GM04503 (cell line): Measurements from ENCODE around the gene THAP8.
"Not testable (repeated sequence)": the region's sequence is repeated elsewhere in the genome, so short reads cannot be mapped to it uniquely, and the experiment has no call there.

Experiments
- DNase-seq: peaks from one replicate; pipeline ENCODE4 v3.0.0-alpha.2; 2012; ENCODE audit warnings: low read depth

The THAP8 gene

DNA sequence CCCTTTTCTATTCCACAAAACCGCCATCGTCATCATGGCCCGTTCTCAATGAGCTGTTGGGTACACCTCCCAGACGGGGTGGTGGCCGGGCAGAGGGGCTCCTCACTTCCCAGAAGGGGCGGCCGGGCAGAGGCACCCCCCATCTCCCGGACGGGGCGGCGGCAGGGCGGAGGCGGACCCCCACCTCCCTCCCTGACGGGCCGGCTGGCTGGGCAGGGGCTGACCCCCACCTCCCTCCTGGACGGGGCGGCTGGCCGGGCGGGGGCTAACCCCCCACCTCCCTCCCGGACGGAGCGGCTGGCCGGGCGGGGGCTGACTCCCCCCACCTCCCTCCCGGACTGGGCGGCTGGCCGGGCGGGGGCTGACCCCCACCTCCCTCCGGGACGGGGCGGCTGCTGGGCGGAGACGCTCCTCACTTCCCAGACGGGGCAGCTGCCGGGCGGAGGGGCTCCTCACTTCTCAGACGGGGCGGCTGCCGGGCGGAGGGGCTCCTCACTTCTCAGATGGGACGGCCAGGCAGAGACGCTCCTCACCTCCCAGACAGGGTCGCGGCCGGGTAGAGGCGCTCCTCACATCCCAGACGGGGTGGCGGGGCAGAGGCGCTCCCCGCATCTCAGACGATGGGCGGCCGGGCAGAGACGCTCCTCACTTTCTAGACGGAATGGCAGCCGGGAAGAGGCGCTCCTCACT is 14.9 kb upstream of the THAP8 start:
- DNase-seq = not testable (repeated sequence)

DNA sequence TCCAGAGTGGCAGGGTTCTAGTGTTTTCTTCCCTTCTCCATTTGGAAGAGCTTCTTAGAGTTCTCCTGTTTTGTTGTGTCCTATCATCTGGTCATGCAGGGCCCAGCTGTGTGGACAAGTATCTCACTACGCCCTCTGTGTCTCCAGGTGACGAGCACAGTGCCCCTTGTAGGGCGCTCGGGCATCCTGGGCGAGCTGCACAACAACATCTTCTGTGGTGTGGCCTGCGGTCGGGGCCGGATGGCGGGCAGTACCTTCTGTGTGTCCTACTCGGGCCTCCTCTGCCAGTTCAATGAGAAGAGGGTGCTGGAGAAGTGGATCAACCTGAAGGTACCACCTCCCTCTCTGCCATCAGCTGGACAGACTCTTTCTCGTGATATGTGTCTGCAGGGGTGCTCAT is 13.6 kb upstream of the THAP8 start:
- DNase-seq = no peak

DNA sequence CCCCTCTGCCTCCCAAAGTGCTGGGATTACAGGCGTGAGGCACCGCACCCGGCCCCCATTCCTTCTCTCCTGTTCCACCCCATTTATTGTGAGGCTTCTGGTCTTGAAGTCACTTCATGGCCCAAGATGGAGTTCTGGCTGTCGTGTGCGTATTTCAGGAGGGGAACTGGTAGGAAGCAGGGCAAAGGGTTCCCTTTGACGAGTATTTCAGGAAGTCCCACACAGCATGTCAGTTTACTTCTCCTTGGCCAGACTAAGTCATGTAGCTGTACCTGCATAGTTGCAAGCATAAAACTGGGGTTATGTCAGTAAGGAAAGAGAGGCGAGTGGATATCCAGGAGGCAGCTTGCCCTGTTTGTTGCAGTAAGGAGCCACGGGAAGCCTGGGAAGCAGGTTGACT is 10.7 kb upstream of the THAP8 start:
- DNase-seq = no peak

- DNase-seq = no peak
Measured at GRCh38 chr19:36061367-36061766, 7.3 kb upstream of the THAP8 start.

DNA sequence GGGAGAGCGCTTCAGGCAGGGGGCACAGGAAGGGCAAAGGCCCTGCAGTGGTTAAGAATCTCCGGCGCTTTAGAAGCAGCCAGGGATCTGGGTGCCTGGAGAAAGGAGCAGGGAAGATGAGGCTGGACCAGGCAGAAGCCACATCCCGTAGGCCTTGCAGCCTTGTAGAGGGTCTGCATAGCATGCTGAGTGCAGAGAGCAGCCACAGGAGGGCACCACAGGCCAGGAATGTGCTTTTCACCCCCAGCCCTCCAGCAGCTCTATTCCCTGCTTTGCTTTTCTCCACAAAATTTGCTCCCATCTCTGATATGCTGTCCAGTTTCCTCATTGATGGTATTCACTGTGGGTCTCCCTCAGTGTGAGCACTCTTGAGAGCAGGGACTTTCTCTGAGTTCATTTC is 6.3 kb upstream of the THAP8 start:
- DNase-seq = no peak

GRCh38 chr19:36059180-36059910 is 5.3 kb upstream of the THAP8 start:
- no peak for DNase-seq

GRCh38 chr19:36058481-36059179 is 4.5 kb upstream of the THAP8 start:
- no peak for DNase-seq

- no peak for DNase-seq
Measured at GRCh38 chr19:36054733-36055686, 925 bp upstream of the THAP8 start, which contains the start of gene WDR62. TSS of gene WDR62 (plus strand) at chr19:36054897. CDS start at chr19:36054972, 75 bp downstream.

DNA sequence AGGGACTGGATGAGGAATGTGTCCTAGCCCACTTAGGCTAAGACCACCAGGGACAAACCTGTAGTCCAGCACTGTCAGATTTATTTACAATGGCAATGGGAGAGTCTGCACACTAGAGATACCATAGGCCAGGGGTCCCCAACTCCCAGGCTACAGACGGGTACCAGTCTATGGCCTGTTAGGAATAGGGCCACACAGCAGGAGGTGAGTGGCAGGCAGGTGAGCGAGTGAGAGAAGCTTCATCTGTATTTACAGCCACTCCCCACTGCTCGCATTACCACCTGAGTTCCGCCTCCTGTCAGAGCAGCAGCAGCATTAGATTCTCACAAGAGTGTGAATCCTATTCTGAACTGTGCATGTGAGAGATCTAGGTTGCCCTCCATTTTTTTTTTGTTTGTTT is 2.4 kb downstream of the THAP8 start:
- DNase-seq = no peak

- DNase-seq = no peak
Measured at GRCh38 chr19:36051236-36051635, 2.8 kb downstream of the THAP8 start.

DNA sequence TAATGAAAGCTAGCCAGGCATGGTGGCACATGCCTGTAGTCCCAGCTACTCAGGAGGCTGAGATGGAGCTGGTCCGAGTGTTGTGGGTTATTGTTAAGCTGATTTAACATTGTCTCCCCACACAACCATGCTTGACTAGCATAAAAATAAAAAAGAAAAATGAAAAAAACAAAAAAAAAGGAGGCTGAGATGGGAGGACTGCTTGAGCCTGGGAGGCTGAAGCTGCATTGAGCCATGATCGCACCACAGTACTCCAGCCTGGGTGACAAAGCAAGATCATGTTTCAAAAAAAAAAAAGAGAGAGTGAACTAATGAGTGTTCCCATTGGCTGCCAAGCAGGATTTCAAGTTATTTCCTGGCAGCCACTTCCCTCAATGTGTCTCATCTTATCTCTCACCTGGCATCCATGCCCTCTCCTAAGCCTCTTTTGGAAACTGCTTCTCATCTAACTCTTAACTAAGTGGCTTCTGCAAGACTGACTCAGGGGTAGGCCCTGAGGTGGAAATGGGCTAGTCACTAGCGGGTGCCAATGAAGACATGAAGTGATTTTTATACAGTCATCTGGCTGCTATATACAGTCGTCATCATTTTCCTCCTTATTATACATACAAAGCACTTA is 4.9 kb downstream of the THAP8 start:
- no peak for DNase-seq

DNA sequence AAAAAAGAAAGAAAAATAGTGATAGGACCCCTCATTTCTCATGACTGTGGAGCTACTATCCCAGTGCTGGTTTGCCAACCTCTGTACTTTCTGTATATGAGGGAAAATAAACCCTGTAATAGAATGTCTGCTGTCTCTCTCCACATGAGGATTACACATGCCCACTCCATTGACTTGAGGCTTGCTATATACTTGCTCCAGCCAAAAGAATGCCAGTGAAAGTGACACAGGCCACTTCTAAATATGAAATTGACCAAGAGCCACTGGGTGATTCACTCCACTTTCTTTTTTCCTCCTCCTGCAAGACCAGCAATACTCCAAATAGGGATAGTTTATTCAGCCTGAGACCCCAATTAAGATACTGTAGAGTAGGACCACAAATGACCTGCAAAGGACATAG is 6.2 kb downstream of the THAP8 start:
- DNase-seq = no peak

GRCh38 chr19:36046443-36047050 is 7.5 kb downstream of the THAP8 start:
- no peak for DNase-seq

GRCh38 chr19:36043952-36044351 is 10.1 kb downstream of the THAP8 start:
- DNase-seq = no peak

GRCh38 chr19:36041831-36042230 is 12.3 kb downstream of the THAP8 start:
- DNase-seq = peak; percentile 81

GRCh38 chr19:36041092-36041491 is 13.0 kb downstream of the THAP8 start:
- DNase-seq = not testable (repeated sequence)

DNA sequence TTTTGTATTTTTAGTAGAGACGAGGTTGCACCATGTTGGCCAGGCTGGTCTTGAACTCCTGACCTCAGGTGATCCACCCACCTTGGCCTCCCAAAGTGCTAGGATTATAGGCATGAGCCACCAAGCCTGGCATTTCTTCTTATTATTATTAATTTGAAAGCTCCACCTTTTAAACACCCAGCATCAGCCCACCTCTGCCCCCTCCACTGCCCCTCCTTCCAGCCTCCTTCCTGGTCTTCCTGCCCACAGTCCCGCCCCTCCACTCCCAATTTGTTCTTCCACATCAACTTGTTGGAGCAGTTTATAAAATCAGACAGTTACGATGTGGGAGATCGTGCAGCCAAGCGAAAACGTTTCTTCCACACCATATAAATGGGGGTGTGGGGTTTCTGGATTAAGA is 13.6 kb downstream of the THAP8 start:
- no peak for DNase-seq

GRCh38 chr19:36032251-36033104 is 21.6 kb downstream of the THAP8 start, which contains the start of gene CLIP3:
TSS of gene CLIP3 (minus strand) at chr19:36032873. CDS start at chr19:36032357, 516 bp downstream.
- DNase-seq = no peak

DNA sequence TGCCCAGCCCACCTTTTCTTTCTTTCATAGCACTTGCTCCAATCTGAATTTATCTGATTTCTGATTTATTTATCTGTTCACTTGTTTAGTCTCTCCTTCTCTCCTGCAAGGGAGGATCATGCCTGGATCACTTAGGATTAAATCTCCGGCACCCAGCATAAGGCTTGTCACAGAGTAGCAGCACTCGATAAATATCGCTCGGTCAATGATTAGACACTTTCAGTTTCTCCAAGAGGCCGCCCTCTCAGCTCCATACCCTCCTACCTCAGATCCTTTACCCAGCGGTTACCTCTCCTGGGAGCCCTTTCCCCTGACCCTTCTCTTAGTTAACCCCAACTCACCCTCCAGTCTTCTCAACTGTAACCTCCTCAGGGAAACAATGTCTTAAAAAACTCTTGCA is 22.8 kb downstream of the THAP8 start:
- DNase-seq = no peak
